Tibial artery (tissue), 4 donors: ENCODE results near the gene ZNF609.
A peak's percentile ranks its signal among the peaks of the same experiment; 100 is the strongest.

Source experiments
- DNase-seq, 2 donors: peaks; one replicate each; pipeline ENCODE4 v3.0.0-alpha.2; 2019
- H3K27ac ChIP-seq, 2 donors: fragments of 200-600 bp; sonication (generic) in 1 of 2; 1 replicate in 1 of 2; 2 replicates in 1 of 2; pipeline ENCODE4 v1.5.1; 2018 to 2019; ENCODE audit warnings: mild to moderate bottlenecking in 1 of 2
- H3K27me3 ChIP-seq, 2 donors: fragments of 200-600 bp; sonication (generic) in 1 of 2; one replicate each; pipeline versions ENCODE4 v1.5.1 to v1.6.0; 2016 to 2019
- H3K36me3 ChIP-seq, 3 donors: fragments of 200-600 bp; sonication (generic) in 2 of 3; one replicate each; pipeline ENCODE4 v1.5.1; 2016 to 2019; ENCODE audit warnings: mild to moderate bottlenecking in 2 of 3
- H3K4me1 ChIP-seq, 4 donors: fragments of 200-600 bp; sonication (generic) in 2 of 4; 1 replicate in 3 of 4; 2 replicates in 1 of 4; pipeline ENCODE4 v1.5.1; 2016 to 2019
- H3K4me3 ChIP-seq, 2 donors: fragments of 200-600 bp; sonication (generic) in 1 of 2; 1 replicate in 1 of 2; 2 replicates in 1 of 2; pipeline ENCODE4 v1.5.1; 2018 to 2019; ENCODE audit warnings: mild to moderate bottlenecking in 2 of 2
- H3K9me3 ChIP-seq, 3 donors: fragments of 200-600 bp; sonication (generic) in 1 of 3; one replicate each; pipeline ENCODE4 v1.5.1; 2016 to 2019
- intact Hi-C: fragments of 100-400 bp; cut with DNase I; formaldehyde crosslinking; loops from one replicate; pipeline ENCODE4 v1.15.0; 2023; ENCODE audit warnings: low total_unique reads
- TF ChIP-seq, protein P1 (sequence below), 2 experiments: fragments of 200-600 bp in 1 of 2; fragments of 450-650 bp in 1 of 2; IDR thresholded peaks; one replicate each; pipeline ENCODE4 v1.5.1; 2017 to 2019; ENCODE audit warnings: antibody characterized with exemption in 2 of 2, mild to moderate bottlenecking in 1 of 2, moderate library complexity in 1 of 2

Gene ZNF609

DNA sequence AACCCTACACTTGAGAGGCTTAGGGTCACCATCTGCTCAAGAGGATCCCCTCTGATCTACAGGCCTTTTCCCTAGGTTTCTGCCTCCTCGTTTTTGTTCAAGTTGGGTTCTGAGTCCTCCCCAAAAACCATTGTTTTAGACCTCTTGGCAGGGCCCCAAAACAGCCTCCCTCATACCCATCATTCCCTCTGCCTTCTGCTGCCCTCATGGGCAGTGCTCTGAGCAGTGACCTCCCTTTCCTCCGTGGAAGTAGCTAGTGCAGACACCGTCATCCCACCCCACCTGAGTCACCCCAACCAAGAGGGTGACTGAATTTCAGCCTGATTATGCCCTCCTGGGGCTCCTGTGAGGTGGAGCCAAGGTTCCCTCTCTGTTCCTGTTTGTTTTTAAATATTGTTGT lies 223.0 kb downstream of the ZNF609 start:
- Histone ChIP-seq H3K4me1 (peaks cover 0 to 15% (median 7%) of the 10 kb centered on the region in 4 donors), H3K27me3 (no peaks in the 10 kb centered on the region), H3K9me3 (no peaks in the 10 kb centered on the region), H3K27ac (peak overlapping the region in 1 of 2 donors; percentile 53), H3K4me3 (no peak overlapping the region), H3K36me3 (peaks cover 42 to 98% (median 48%) of the 10 kb centered on the region in 3 donors)
- DNase-seq: no peak
- intact Hi-C loops: loop anchor here (10.0 kb wide), 1 partner anchor 519 kb away; the partner anchor contains the start of gene PPIB
- TF ChIP-seq, protein P1, sequence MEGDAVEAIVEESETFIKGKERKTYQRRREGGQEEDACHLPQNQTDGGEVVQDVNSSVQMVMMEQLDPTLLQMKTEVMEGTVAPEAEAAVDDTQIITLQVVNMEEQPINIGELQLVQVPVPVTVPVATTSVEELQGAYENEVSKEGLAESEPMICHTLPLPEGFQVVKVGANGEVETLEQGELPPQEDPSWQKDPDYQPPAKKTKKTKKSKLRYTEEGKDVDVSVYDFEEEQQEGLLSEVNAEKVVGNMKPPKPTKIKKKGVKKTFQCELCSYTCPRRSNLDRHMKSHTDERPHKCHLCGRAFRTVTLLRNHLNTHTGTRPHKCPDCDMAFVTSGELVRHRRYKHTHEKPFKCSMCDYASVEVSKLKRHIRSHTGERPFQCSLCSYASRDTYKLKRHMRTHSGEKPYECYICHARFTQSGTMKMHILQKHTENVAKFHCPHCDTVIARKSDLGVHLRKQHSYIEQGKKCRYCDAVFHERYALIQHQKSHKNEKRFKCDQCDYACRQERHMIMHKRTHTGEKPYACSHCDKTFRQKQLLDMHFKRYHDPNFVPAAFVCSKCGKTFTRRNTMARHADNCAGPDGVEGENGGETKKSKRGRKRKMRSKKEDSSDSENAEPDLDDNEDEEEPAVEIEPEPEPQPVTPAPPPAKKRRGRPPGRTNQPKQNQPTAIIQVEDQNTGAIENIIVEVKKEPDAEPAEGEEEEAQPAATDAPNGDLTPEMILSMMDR (IDR thresholded peaks at IDR 0.05): no peak

DNA sequence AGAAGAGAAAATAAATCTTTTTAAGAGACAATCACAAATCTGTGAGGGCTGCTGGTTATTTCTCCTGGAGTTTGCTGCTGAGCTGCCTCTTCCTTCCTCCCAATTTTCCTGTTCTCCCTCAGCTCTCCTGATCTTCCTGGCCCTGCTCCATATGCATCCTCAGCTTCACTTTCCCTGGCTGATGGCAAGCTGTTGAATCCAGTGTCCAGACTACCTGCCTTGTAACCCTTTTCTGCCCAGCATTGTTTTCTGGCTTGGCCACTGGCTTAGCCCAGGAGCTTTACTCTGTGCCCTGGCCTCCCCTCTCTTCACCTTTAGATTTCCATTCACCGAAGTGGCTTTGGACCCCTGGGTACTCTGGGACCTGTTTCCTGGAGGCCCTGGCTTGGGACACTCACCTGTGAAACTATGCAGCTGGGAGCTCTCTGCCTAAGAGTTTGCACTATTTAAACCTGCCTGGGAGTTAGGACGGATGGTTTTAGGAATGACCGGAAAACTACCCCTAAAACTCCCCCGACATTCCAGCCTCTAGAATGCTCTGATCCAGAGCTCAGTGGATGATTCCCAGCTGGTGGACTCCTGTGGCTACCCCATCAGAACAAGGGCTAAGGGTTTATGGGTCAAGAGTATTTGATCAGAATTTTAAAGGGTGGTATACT lies 225.0 kb downstream of the ZNF609 start:
- peaks cover 0 to 20% (median 10%) of the 10 kb centered on the region in 4 donors for H3K4me1 ChIP-seq
- TF ChIP-seq, protein P1 (IDR thresholded peaks at IDR 0.05): no peak
- intact Hi-C loops: loop anchor here (10.0 kb wide), 1 partner anchor 521 kb away; the partner anchor contains the start of gene PPIB
- no peak overlapping the region for H3K27ac ChIP-seq
- H3K36me3 ChIP-seq: peaks cover 48 to 98% (median 49%) of the 10 kb centered on the region in 3 donors
- H3K4me3 ChIP-seq: no peak overlapping the region
- DNase-seq: no peak
- no peaks in the 10 kb centered on the region for H3K9me3 ChIP-seq
- H3K27me3 ChIP-seq: no peaks in the 10 kb centered on the region

DNA sequence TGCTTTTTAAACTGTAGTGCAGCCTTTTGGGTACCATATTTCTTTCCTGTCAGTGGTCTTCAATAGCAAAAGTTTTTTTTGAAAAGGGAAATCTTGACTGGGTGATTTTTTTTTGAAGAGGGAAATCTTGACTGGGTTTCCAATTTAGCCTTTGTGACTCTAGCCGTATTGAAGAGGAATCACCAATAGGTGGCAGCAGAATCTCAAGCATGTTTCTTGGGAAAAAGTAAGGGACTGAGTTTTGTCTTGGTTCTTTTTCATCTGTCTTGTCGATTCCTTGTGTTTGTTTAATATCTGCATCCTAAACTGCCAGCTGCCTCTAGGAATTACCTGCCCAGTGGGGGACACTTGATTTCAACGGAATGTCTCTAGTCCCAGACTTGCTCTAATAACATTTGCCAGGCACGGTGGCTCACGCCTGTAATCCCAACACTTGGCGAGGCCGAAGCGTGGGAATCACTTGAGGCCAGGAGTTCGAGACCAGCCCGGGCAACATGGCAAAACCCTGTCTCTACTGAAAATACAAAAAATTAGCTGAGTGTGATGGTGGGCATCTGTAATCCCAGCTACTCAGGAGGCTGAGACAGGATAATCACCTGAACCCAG lies 225.9 kb downstream of the ZNF609 start:
- TF ChIP-seq, protein P1 (IDR thresholded peaks at IDR 0.05): peak; percentile 60 to 89
- H3K9me3 ChIP-seq: no peaks in the 10 kb centered on the region
- peaks cover 0 to 29% (median 15%) of the 10 kb centered on the region in 4 donors for H3K4me1 ChIP-seq
- H3K27me3 ChIP-seq: no peaks in the 10 kb centered on the region
- peaks cover 46 to 96% (median 47%) of the 10 kb centered on the region in 3 donors for H3K36me3 ChIP-seq
- intact Hi-C loops: loop anchor here (2.0 to 10.0 kb wide), 3 partner anchors 37 to 521 kb away; partner anchors contain the start of gene PPIB
- DNase-seq: no peak
- H3K4me3 ChIP-seq: no peak overlapping the region
- H3K27ac ChIP-seq: peak overlapping the region in 1 of 2 donors; percentile 55

DNA sequence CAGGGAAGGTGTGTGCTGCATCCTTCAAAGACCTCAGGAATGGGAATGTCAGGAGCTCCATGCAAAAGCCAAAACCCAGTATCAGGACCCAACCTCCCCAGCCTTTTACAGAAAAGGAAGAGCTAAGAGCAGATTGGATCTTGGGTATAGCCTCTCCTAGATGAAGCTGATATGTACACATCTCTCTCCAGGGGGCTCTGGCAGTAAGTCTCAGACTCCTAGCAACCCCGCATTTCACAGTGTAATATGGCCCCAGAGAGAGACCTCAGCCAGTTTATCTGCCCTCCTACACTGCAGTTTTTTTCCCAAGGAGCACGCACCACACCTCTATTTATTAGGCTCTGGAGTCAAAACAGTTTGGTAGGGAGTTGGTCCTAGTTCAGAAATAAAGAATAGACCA lies 226.8 kb downstream of the ZNF609 start:
- peaks cover 38 to 91% (median 39%) of the 10 kb centered on the region in 3 donors for H3K36me3 ChIP-seq
- no peak for DNase-seq

DNA sequence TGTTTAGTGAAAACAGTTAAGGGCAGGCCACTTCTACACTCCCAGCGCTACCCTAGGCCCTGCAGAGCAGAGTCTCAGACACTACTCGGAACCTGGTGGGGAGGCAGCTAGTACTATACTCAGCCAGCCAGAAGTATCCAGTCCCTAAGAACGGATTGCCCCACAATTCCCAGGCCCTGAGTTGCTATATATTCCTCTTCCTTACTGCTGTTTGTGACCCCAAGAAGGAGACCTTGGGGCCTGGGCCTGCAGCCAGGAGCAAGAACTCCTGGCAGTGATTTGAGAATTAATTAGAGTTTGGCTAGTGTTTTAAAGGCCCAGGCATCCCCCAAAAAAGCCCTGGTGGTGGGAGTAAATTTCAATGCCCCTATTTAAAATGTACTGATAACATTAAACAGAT lies 227.3 kb downstream of the ZNF609 start:
- Histone ChIP-seq H3K27me3 (no peaks in the 10 kb centered on the region), H3K4me3 (no peak overlapping the region), H3K4me1 (peaks cover 0 to 44% (median 24%) of the 10 kb centered on the region in 4 donors), H3K9me3 (no peaks in the 10 kb centered on the region), H3K27ac (peak overlapping the region; percentile 30 to 55), H3K36me3 (peaks cover 34 to 86% (median 39%) of the 10 kb centered on the region in 3 donors)
- TF ChIP-seq, protein P1 (IDR thresholded peaks at IDR 0.05): no peak
- DNase-seq: no peak
- intact Hi-C loops: loop anchor here (2.0 to 10.0 kb wide), 3 partner anchors 35 to 523 kb away; partner anchors contain the start of gene PPIB

More for the DNA sequence above, 226.8 kb downstream of the ZNF609 start:
- TF ChIP-seq, protein P1 (IDR thresholded peaks at IDR 0.05): no peak
- Histone ChIP-seq H3K9me3 (no peaks in the 10 kb centered on the region), H3K4me1 (peaks cover 0 to 38% (median 21%) of the 10 kb centered on the region in 4 donors), H3K4me3 (no peak overlapping the region), H3K27ac (peak overlapping the region; percentile 30 to 55), H3K27me3 (no peaks in the 10 kb centered on the region)
- intact Hi-C loops: loop anchor here (2.0 to 10.0 kb wide), 3 partner anchors 36 to 522 kb away; partner anchors contain the start of gene PPIB
